SK-N-DZ (cell line): ENCODE data around the gene PRKCE.

Experiments used
- DNase-seq: peaks from one replicate; pipeline ENCODE4 v3.0.0-alpha.2; 2015; ENCODE audit warnings: low spot score

The PRKCE gene

DNA sequence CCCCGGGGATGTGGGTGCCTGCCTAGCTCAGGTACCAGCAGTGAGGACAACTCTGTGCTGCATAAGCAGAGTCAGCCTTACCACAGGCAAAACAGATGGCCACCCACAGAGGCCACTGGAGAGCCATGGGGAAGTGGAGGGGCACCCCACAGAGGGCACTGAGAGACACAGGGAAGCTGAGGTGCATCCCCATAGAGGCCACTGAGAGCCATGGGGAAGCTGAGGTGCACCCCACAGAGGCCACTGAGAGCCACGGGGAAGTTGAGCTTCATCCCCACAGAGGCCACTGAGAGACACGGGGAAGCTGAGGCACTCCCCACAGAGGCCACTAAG, 511.6 kb downstream of the PRKCE start:
- no peak for DNase-seq

DNA sequence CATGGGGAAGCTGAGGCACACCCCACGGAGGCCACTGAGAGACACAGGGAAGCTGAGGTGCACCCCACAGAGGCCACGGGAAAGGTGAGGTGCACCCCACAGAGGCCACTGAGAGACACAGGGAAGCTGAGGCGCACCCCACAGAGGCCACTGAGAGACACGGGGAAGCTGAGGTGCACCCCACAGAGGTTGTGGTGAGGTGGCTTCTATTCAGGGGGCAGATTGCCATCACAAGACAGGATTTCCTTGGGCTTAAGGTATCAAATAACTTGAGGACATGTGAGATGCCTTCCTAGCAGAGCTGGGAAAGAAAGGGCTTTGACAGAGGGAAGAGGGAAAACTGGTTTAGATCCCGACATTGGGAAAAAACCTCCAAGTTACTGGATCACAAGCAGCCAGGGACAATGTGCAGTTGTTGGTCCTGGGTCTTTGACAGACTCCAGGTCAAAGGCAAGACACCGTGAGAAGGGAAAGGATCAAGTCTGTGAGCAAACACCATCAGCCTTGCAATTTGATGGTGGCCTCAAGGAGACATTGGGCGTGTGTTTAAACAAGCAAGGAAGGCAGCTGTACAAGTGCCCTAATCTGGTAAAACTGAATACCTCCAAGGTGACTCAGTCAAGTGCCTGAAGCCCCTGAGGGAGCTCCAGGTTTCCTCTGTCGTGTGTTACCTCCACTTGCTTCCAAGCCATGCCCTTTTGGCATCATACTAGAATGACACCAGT, 512.5 kb downstream of the PRKCE start:
- DNase-seq = no peak

DNA sequence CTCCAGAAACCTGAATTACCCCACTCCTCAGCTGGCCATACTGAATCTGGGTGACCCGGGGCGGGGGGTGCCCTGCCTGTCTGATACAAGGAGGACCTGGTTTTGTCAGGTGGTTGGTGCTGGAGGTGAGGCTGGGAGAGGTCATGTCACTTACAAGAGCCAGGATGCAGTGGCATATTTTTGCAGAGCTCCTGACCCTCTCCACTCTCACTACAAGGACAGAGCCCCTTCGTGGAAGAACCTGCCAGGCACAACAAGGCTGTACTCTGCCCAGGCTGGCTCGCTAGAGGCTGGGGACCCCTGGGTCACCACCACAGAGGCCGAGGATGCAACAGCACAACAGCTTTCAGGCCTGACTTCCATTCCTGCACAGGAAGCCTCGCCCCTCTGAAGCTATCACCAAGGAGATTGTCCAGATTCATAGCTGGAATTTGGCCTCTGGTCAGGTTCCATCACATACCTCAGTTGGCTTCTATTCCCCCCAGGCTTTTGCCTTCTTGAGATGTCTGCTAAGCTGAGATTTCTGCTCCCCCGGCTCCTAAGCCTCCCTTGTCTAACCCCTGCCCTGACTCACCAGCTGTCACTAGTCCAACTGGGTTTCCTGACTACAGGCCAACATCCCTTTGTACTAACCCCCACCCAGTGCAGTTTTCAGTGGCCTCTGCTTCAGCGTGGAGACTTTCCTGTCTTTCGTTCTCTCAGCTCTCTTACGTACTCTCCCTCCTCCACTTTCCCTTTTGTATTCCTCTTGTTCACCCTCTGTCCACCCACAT, 513.2 kb downstream of the PRKCE start:
- no peak for DNase-seq

DNA sequence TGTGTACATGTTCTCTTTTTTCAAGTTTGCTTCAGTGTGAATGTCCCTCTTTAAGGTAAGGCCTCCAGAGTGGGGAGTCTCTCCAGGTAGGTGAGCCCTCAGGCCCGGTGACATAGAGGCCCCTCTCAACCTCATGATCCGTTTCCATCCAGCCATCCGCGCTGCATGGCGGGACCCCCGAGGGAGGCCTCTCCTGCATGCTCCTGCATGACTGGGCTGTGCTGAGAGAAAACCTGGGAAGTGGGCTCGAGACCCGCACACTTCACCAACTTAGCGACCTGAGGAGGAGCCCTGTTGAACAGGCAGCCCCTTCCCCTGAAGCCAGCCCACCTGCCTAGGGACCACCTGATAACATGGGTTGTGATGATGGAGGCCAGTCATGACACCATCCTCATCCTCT, 514.4 kb downstream of the PRKCE start:
- no peak for DNase-seq

DNA sequence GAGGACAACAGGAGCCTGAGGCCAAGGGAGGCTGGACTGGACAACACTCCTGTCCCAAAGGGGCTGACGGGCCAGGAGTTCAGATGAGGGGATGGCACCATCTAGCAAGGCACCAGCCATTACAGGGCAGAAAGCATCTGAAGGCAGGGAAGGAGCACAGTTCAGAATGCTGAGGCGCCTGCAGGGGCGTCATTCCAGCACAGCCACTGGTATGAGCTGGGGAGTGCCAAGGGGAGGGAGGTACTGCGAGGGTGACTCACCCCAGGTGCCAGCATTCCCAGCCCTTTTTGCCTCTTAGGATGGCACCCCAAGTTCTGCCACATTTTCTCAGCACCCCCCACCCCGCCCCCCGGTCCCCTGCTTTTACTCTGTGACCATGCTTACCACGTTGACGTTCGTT, 515.9 kb downstream of the PRKCE start:
- DNase-seq = no peak

DNA sequence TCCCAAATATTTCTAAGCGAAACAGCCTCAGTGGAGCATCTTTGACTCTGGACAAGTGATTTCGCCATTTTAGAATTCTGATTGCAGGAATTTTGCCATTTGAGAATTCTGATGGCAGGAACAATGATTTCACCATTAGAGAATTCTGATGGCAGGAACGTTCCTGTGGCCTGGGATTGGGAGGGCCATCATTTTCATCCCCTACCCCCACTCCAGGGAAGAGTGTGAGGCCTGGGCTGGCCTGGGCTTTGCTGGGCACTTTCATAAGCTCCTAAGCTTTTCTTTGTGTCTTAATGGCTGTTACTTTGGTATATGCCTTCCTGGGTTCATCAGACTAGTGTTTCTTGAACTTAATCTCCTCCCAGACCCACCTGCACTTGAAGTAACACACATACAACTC, 516.4 kb downstream of the PRKCE start:
- no peak for DNase-seq

DNA sequence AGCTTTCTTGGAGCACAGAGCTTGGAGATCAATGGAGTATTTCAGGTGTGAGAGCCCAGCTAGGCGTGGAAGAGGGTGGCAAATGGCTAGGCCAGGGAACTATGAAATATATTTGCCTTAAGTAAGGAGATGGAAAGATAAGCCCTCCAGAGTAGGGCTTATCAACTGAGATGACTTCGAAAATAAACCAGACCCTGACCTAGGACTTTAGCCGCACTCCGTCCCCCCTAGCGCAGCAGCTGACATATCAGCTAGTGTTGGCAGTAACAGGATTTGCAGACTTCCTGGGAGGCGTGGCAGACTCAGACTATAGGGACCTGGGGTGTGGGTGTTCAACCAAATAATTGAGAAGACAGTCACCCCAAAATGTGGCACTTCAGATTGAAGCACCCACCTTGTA, 518.0 kb downstream of the PRKCE start:
- peak; percentile 71 for DNase-seq

DNA sequence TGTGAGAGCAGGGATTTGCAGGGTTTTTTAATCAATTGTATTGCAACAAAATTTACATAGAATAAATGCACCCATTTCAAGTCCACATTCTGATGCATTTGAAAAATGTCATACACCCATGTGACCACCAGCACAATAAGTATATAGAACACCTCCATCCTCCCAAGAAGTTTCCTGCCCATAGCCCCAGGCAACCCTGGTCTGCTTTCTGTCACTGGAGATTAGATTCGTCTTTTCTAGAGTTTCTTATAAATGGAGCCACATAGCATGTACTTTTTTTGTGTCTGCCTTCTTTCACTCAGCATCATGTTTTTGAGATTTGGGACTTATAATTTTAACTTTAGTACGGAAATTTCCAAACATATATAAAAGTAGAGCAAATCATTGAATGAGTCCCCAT, 518.6 kb downstream of the PRKCE start:
- DNase-seq = peak; percentile 20

DNA sequence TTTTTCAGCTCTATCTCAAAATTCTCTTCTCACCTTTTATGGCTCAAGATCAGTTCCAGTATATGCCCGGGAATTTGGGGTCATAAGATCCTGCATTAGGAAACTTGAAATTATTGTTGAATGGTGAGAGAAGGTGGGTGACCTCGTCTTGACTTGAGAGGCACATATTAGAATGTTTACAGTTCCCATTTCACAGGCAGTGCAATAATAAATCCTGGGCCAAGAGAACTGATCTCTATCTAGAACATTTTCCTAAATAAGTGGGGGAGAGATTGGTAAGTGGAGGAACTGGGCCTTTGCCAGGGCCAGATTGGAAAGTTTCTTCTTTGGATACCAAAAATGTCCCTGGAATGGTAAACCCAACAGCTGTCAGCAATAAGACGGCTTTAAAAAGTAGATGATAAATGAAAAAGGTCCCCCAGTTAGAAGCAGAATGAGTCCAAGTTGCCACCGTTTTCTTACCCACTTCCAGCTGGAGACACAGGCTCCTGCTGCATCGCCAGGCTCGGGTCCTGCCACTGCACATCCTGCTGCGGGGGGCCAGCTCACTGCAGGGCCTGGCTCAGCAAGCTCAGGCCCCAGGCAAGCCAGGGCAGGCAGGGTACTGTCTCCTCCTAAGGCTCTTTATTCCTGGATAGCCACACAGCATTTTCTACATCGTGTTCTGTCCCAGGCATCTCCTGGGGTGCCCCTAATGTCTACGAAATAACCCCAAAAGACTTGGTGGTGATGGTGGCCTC, 519.3 kb downstream of the PRKCE start:
- DNase-seq = no peak

DNA sequence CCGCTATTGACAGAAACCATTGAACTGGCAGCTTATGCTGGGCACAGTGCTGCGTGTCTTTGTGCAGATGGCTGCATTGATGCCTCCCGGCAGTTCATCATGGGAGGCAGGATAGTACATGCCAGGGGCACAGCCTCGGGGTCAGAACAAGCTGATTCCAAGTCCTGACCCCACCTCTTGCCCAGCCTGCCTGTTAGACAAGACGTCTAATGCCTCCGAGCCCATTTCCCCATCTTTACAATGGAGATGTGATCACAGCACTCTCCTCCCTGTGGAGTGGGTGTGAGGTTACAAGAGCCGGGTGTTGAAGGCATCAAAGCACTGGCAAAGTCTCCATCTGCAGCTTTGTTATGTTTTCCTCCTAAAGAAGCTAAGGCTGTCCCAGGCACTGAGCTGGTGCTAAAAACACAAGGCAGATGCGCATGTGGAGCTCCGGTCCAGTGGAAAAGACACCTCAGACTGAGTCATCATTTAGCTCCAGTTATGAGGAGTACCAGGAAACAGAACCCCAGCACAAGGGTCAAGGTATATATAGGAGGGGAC, 520.0 kb downstream of the PRKCE start:
- no peak for DNase-seq

DNA sequence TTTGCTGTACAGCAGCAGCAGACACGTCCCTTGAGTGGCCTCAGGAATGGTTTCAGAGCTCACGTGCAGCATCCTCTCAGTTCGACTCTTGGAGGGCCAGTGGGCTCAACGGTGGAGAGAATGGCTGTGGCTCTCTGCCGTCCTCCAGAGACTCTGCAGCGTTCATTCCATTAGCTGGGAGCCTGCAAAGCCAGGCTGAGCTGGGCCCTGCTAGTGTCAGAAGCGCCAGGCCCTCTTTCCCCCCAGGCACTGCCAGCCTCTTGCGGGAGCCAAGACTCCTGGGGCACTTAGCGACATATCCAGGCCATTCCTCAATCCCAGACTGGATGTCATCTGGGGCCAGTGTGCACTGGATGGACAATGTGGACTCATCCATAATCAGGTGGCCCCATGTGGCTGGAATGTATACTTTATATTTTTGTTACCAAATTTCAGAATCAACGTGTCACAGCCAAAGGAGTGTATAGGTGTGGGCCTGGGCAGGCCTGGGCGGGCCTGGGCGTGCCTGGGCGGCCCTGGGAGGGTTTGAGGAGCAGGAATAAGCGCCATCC, 520.6 kb downstream of the PRKCE start:
- no peak for DNase-seq

DNA sequence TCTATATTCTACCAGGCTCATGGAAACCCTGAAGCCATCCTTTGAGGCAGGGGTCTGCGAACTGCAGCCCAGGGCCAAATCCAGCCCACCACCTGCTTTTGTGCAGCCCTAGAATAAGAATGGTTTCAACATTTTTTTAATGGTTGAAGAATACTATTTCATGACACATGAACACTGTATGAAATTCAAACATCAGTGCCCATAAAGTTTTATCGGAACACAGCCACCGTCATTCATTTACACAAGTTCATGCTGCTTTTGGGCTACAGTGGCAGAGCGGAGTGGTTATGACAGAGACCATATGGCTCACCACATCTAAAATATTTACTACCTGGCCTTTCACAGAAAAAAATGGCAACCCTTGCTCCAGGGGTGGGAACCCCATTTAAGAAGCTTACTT, 521.6 kb downstream of the PRKCE start:
- DNase-seq = no peak

DNA sequence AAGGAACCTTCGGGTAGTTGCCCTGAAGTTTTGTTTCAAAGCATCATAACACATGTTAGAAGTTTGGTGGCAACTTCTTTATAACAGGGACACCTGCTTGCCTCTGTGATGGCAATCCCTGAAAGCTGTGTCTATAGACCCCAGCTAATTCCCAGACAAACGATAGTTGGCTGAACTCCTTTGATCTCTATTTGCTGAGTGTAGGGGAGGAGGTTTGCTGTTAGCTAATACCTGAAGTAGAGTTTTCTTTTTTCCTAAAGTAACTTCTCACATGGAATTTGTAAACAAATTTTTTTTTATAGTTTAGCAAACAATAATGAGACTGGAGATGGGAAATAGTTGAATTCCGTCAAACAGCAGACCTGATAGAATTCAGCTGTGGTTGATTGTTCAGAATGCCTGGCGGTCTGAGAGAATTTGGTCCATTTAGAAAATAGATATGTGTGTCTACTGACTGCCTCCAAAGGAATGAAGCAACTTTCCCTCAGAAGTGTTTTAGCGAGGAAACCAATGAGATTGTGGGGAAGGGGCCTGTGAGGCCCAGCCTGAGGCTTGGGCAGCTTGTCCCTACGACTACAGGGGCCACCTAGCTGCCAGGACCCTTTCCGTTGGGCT, 522.3 kb downstream of the PRKCE start:
- no peak for DNase-seq

DNA sequence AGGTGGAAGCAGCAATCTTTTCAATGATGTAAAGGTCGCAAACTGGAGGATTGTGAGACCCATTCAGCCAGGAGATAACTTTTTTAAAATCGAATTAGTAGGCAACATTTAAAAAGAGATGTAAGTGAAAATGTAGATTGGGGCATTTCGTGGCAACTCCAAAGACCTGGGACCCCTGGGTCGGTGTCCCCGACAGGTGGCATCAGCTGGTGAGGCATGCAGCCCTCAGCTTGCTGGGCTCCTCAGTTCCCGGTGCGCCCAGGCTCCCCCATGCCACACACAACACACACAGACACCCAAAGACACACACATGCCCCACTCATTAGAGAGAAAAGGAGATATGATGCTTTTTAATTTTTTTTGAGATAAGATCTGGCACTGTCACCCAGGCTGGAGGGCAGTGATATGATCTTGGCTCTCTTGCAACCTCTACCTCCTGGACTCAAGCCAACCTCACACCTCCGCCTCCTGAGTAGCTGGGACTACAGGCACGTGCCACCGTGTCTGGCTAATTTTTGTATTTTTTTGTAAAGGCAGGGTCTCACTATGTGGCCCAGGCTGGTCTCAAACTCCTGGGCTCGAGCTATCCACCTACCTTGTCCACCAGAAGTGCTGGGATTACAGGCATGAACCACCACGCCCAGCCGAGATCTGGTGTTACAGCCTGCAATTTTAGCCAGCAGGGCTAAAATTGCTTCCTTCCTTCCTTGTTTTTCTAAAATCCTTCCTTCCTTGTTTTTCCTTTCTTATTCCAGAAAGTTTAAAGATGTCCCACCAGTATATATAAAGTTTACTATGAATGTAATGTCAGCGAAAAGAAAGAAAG, 523.1 kb downstream of the PRKCE start:
- DNase-seq = no peak

DNA sequence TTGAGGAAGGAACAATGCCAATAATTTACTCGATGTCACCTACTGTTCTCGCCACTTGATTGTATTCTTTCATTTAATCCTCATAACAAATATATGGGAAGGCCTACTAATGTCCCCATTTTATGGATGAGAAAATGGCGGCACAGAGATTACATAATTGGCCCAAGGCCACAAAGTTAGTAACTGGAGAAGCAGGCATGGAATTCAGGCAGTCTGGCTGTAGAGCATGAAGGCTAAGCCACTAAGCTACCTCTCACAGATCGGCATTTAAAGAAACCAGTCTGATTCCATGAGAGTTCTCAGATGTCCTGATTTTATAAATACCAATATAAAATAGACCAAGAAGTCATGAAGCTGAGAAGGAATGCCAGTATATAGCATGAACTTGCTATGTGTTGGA, 523.9 kb downstream of the PRKCE start:
- DNase-seq = no peak

DNA sequence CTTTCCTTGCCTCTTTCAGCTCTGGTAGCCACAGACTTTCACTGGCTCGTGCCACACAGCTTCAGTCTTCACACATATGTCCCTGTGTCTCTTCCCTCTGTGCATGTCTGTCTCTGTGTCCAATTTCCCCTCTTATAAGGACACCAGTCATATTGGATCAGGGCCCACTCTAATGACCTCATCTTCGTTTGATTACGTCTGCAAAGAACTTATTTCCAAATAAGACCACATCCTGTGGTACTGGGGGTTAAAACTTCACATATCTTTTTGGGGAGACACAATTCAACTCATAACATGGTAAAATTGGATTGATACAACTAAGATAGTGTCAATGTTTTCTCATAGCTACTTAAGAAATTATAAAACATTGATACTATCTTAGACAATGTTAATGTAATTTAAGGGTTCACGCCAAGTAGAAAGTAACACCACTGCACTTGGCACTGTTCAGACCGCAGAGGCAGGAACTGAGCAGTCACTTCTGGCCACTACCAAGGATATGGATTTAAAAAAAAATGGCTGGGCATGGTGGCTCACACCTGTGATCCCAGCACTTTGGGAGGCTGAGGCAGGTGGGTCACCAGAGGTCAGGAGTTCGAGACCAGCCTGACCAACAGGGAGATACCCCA, 526.1 kb downstream of the PRKCE start:
- DNase-seq = no peak

DNA sequence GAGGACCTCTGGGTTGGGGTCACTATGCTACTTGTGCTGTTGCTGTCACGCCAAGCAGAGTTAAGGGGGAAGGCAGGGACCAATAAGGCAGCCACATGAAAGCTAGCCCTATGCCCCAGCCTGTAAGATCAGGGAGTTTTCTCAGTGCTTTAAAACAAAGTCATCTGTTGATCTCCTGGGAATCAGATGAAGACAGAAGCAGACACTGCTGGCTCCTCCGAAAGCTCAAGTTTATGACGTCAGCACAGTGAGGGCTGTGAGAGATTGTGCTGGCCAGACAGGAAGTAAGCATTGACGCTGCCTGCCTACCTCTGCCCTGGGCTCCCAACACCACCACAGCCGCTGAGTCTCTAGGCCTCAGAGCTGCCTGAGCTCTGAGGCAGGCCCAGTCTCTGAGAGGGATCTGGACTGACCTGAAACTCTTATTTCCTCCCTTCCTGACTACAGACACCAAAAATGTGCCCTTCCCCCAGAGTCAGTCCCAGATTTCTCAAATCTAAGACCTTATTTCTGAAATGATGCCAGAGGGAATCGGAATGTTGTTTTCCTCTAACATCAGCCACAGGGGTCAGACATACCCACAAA, 527.7 kb downstream of the PRKCE start:
- no peak for DNase-seq

DNA sequence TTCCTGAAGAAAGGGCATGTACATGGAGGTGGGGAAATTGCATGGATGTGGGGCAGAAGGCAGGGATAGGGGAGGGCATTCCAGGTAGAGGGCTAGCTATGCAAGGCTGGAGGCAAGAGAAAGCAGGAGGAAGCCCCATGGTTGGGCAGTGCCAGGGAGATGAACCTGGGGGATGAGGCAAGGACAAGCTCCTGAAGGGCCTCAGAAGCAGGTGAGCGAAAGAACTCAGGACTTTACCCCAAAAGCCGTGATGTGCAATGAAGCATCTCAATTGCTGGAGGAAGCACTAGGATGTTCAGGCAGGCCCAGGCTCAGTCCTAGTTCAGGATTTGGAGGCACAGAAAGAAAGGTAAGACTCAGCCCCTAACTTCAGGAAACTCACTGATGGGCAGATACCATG, 528.7 kb downstream of the PRKCE start:
- DNase-seq = no peak

DNA sequence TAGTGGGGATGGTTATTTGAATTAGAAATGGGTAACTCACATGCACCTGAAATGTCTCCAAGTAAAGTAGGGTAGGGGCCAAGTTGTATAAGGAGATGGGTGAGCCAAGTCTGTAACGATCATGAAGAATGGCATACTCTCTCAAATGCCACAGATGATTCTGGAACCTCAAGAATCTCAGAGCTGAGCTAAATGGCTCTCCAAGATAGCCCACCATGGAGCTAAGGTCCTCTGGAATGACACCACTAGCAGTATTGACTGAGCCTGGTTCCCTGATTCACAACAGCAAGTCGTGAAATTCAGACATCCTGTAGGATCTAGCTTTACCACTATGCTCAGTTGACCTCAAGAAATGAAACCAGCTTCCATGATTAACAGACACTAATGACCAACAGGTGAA, 529.8 kb downstream of the PRKCE start:
- DNase-seq = no peak
